GM12872 (cell line): Measurements from ENCODE around the gene SPON1.

Experiments used
- TF ChIP-seq, protein P1 (sequence below): IDR thresholded peaks from 3 replicates; pipeline ENCODE4 v1.5.1; 2011; ENCODE audit warnings: low read depth, mild to moderate bottlenecking, low read length, moderate library complexity; ENCODE audit not compliant: insufficient read depth

Gene SPON1

DNA sequence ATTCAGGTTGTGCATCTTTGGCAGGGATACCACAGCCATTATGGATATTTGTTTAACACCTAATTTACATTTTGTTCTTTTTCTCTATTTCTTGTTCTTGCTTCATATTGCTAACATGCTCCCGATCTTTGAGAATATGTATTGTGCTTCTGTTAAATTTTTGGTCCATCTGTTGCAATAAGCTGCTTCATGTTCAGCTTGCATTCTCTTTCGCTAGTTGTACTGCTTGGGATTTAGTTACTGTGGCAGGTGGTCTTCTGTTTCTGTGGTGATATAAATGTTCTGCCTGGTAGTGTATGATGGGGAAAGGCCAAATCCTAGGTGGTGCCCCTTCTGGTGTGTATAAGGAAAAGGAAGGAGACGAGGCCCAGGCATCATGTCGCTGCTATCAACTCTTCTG lies 140.2 kb downstream of the SPON1 start:
- TF ChIP-seq, protein P1, sequence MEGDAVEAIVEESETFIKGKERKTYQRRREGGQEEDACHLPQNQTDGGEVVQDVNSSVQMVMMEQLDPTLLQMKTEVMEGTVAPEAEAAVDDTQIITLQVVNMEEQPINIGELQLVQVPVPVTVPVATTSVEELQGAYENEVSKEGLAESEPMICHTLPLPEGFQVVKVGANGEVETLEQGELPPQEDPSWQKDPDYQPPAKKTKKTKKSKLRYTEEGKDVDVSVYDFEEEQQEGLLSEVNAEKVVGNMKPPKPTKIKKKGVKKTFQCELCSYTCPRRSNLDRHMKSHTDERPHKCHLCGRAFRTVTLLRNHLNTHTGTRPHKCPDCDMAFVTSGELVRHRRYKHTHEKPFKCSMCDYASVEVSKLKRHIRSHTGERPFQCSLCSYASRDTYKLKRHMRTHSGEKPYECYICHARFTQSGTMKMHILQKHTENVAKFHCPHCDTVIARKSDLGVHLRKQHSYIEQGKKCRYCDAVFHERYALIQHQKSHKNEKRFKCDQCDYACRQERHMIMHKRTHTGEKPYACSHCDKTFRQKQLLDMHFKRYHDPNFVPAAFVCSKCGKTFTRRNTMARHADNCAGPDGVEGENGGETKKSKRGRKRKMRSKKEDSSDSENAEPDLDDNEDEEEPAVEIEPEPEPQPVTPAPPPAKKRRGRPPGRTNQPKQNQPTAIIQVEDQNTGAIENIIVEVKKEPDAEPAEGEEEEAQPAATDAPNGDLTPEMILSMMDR, result no peak

DNA sequence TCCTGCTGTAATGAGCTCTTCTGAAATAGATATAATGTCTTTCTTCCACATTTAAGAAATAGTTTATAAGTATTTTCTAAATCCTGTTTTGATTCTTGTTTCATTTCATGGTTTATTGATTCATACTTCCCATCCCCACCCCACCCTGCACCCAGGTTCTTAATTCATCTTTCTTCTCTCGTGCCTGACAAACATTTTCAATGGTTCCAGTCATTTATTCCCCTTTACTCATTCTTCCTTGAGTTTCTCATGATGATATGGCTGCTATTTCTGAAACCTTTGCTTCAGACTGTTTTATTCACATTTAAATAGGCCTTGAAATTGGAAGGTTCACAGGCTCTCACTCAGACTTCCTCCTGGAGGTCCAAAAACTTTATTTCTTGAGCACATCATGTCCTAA lies 142.9 kb downstream of the SPON1 start:
- TF ChIP-seq, protein P1, result no peak

DNA sequence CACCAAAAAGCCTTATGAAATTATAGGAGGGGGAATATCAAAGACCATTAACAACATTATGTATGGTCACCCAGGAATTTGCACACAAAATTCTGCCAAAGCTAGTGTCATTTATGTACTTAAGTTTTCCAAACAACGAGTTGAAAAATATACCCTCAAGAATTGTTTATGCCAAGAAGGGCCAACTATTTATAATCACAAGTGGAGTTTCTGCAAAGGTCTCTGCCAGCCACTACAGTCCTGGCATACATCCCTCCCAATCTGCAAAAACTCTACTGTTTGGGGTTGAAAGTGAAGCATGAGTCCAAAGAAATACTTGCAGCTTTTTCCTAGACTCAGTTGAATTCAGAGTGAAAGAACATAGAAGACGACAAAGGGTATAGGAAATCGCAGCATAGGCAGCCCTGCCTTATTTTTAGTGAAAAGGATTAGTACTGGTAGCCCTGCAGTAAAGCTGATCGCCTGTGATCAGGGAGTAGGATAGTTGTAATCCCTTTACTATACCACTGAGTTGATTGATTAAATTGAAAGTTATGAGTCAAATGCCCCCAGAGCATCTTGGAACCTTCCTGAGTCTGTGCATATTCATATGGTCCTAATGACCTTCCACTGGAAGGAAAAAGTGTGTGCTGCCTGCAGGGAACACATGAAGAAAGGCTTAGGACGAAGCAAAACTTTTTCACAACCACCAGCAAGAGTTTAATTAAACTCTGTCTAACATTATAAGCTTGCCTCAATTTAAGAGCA lies 144.0 kb downstream of the SPON1 start:
- TF ChIP-seq, protein P1, result no peak

DNA sequence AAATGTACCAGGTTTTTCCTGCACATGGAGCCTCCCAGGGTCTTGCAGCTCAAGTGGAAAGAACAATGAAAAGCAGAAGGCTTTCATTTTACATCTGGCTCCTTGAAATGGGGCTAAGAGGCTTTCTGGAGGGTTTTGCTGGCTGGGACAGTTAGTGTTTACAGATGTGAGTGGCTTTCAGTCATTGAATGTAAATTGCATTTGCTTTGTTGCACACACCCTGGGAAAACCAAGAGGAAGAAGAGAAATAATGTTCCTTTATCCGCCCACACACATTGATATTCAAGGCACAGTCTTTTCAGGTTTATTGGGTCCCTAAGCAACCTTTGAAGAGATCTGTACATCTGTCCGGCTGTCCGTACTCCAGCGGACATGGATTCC lies 144.5 kb downstream of the SPON1 start:
- TF ChIP-seq, protein P1, result no peak

DNA sequence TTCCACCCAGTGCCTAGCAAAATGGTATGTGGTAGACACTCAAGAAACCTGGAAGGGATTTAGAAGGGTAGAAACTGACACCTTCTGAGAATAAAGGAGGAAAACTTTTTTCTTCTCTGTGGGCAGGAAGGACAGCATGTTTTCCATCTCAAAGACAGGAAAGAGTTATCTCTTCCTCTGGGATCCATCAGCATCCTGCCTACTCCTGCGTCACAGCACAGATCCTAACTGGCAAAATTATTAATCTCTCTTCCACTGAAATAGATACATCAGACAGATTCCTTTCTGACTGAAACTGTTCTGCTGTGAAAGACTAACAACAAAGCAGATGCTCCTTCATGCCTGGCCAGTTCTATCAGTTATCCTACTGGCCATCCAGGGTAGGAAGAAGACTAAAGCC lies 147.2 kb downstream of the SPON1 start:
- TF ChIP-seq, protein P1, result no peak

DNA sequence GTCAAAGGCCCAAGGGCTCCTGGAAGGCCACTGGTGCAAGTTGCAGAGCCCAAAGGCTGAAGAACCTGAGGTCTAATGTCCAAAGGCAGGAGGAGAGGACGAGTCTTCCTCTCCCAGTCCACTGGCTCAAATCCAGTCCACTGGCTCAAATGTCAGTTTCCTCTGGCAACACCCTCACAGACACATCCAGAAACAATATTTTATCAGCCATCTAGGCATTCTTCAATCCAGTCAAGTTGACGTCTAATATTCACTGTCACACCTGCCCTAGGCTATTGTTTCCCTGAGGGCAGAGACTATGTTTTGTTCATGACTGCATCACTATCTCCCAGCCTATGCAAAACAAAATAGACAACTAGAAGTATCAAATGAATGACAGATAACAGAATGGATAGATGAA lies 148.1 kb downstream of the SPON1 start:
- TF ChIP-seq, protein P1, result no peak

DNA sequence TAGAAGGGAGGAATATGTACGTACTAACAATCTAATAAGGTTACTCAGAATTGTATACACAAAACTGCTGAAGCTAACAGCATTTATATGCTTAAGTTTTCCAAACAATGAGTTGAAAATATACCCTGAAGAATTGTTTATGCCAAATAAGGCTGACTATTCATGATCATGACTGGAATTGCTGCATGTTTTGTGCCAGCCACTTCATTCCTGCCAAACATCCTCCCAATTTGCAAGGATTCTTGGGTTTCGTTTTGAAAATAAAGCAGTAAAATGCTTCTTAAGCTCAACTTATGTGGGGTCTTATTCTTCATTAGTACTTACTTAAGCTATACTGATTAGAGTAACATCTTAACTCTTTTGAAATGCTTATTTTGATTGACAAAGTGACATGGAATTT lies 149.0 kb downstream of the SPON1 start:
- TF ChIP-seq, protein P1, result no peak

DNA sequence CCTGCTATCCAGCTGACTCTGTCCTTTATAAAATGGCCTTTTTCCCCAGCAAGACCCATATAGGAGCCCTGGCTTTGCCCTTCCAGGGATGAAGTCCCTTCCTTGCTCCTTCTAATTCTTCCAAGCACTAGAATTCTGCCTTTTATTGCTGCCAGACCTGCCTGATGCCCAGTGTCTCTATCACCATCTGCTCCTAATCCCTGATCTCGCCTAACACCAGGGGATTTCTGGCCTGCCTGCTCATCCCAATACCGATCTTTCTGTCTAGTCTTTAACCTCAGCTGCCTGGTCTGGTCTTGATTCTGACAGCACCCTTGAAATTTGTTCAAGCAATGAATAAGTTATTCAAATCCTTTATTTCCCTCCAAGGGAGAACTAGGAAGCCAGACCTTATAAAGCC lies 150.2 kb downstream of the SPON1 start:
- TF ChIP-seq, protein P1, result no peak
